Measurements from ENCODE around the gene OPN1SW.

OPN1SW gene

DNA sequence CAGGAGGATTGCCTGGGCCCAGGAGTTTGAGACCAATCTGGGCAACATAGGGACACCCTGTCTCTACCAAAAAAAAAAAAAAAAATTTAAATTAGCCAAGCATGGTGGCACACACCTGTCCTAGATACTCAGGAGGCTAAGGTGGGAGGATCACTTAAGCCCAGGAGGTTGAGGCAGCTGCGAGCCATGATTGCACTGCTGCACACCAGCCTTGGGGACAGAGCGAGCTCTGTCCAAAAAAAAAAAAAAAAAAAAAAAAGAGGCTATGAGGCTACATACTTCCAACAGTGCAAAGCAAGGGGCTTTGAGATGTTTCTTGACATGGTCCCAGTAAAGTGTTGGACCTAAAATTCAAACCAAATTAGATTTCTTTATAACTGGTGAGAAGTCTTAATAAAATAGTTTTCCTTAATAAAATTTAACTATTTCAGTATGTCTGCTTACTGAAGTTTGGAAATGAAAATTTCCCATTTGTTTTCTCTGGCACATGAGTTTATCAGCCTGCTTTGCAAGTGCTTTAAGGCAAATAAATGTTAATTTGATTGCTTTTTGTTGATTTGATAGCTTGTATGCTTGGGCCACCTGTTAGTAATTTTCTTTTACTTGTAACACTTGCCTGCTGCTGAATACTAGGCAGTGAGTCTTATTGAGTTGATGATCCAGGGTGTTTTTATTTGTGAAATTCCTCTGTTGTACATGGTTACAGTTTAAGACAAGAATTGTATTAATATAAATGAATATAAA, 20.3 kb downstream of the OPN1SW start:
- ATAC-seq, result no peak
- Mint-ChIP-seq H3K36me3 (peaks cover 34% of the 10 kb centered on the region), H3K27me3 (no peaks in the 10 kb centered on the region), H3K9me3 (no peaks in the 10 kb centered on the region), H3K4me1 (no peaks in the 10 kb centered on the region), H3K4me3 (no peak overlapping the region), H3K27ac (no peak overlapping the region)

DNA sequence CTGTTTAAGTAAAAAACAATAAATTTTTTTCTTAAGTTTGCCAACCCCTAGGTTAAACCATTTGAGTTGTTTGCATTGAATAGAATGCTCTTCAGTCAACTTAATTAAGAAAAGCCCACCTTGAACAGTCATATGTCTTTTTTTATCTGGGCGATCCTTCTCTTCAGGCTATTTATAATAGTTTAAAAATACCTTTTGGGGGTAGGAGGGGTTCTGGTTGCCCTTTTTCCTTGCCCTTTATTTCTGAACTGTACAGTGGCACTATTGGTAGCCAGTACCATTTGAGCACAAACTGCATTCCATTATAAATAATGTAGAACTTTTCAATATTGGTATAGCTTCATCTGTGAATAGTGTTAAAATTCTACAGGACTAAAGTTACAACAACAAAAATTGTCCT, 23.3 kb downstream of the OPN1SW start:
- ATAC-seq, result no peak
- H3K4me3 Mint-ChIP-seq, result no peak overlapping the region
- no peaks in the 10 kb centered on the region for H3K9me3 Mint-ChIP-seq
- no peaks in the 10 kb centered on the region for H3K27me3 Mint-ChIP-seq
- peaks cover 5% of the 10 kb centered on the region for H3K4me1 Mint-ChIP-seq
- H3K36me3 Mint-ChIP-seq, result peaks cover 30% of the 10 kb centered on the region
- no peak overlapping the region for H3K27ac Mint-ChIP-seq

DNA sequence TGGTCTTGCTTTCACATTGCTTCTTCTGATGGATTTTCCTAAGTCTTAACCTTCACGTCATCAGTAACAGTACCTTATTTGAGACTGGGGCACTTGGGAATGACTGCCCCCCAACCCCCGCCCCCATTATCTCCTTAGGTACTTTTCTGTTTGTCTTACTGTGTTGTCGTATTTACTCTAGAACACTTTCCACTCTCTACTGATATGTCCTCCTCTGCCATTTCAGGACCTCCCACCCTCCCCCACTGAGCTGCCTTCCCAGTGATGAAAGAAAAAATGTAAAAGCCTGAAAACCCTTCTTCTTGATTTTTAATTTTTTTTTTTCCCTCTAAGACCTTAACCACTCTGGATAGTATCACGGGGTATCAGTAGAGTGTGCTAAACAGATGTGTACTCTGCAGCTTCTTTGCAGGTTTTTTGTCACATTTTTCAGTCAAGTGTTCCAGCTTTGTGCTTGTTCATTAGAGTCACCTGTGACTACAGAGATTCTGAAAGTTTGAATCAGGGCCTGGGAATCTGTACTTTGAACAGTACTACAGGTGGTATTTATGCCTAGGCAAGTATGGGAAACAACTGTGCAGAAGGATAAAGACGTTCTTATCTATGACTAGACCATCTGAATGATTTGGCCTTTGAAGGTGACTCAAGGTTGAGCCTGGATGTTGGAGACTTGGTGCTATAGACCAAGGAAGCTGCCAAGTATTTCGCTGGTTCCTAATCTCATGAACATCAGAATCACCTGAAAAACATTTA, 28.1 kb downstream of the OPN1SW start:
- Mint-ChIP-seq H3K36me3 (peaks cover 10% of the 10 kb centered on the region), H3K27me3 (no peaks in the 10 kb centered on the region), H3K9me3 (no peaks in the 10 kb centered on the region), H3K4me1 (peaks cover 23% of the 10 kb centered on the region), H3K4me3 (no peak overlapping the region), H3K27ac (no peak overlapping the region)
- ATAC-seq, result no peak

DNA sequence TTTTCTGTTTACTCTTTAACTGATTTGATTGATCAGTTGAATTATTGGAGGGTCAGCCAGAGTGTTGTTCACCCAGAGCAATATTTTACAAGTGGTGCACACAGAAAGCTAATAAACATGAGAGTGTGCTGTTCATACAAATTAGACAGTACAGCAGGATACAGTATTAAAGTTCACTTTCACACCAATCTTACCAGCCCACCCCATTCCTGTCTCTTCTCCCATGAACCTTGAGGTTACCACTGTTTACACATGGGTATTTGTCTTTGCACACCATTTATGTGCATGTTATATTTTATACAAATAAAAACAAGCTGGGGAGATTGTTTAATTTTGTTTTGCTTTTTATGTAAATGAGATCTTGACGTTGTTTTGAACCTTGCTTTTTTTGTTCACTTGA, 29.9 kb downstream of the OPN1SW start:
- H3K36me3 Mint-ChIP-seq, result peaks cover 10% of the 10 kb centered on the region
- no peaks in the 10 kb centered on the region for H3K27me3 Mint-ChIP-seq
- peaks cover 38% of the 10 kb centered on the region for H3K4me1 Mint-ChIP-seq
- no peak overlapping the region for H3K4me3 Mint-ChIP-seq
- H3K27ac Mint-ChIP-seq, result no peak overlapping the region
- no peak for ATAC-seq
- H3K9me3 Mint-ChIP-seq, result no peaks in the 10 kb centered on the region

DNA sequence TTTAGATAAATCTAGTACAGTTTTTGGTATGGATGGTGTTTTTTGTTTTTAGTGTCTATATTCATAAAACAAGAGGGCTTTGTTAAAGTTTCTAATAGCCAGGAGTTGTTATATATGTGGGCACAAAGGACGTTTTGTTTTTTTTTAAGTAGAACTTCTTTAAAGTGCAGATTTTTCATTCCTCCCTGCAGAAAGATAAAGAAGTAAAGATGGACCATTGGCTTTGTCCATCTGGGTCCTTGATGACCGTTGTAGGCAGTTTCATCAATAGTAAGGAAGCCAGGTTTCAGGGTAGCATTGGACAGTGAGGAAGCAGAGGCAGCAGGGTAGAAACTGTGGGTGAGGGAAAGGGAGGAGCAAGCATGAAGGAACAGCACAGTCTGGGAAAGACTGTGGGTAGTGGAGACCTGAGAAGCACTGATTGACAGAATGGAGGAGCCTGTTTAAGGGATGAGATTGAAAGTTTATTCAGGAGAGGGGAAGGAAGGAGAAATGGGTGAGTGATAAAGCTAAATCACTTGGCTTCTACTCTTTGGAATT, 31.2 kb downstream of the OPN1SW start:
- H3K4me3 Mint-ChIP-seq, result no peak overlapping the region
- ATAC-seq, result no peak
- no peaks in the 10 kb centered on the region for H3K9me3 Mint-ChIP-seq
- peaks cover 10% of the 10 kb centered on the region for H3K36me3 Mint-ChIP-seq
- no peak overlapping the region for H3K27ac Mint-ChIP-seq
- peaks cover 48% of the 10 kb centered on the region for H3K4me1 Mint-ChIP-seq
- H3K27me3 Mint-ChIP-seq, result no peaks in the 10 kb centered on the region

DNA sequence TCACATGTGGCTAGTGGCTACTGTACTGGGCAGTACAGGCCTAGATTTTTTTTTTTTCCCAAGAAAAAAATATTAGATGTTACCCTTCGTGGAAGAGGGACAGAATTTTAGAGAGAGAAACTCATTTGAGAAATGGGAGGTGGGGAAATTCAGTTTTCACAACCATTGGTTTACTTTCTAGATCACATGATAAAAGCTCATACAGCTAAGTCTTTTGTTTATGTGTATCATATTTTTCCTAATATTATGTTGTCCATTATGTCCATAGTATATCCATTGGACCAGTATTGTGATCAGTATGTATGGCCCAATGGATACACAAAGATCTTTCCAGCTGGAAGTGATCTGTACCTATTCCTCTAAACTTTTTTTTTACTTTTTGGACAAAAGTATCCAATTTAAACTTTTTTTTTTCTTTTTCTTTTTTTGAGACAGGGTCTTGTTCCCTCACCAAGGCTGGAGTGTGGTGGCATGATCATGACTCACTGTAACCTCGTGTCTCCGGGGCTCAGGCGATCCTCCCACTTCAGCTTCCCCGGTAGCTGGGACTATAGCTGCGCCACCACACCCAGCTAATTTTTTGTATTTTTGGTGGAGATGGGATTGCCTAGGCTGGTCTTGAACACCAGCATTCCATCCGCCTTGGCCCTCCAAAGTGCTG, 32.4 kb downstream of the OPN1SW start:
- H3K36me3 Mint-ChIP-seq, result peaks cover 10% of the 10 kb centered on the region
- ATAC-seq, result no peak
- H3K4me3 Mint-ChIP-seq, result no peak overlapping the region
- H3K27me3 Mint-ChIP-seq, result no peaks in the 10 kb centered on the region
- H3K27ac Mint-ChIP-seq, result no peak overlapping the region
- H3K4me1 Mint-ChIP-seq, result peaks cover 54% of the 10 kb centered on the region
- H3K9me3 Mint-ChIP-seq, result no peaks in the 10 kb centered on the region

DNA sequence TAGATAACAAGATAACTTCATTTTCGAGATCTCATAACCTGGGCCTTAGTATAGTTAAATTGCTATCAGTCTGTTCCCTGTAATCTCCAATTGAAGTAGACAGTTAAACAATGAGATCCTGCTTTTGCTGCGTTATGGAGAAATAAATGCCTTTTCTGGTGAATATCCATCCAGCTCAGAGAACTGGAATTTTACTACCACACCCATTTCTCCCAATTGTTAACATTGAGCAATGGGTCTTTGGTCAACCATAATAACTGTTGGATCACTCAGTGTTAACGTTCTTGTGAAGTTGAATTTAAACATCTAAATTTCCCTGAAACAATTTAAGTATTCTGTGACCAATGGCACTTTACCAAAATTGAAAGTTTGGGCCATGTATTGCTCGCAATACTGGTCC, 33.4 kb downstream of the OPN1SW start:
- ATAC-seq, result no peak
- H3K4me1 Mint-ChIP-seq, result peaks cover 53% of the 10 kb centered on the region
- peaks cover 4% of the 10 kb centered on the region for H3K36me3 Mint-ChIP-seq
- H3K27ac Mint-ChIP-seq, result no peak overlapping the region
- H3K4me3 Mint-ChIP-seq, result no peak overlapping the region
- no peaks in the 10 kb centered on the region for H3K9me3 Mint-ChIP-seq
- no peaks in the 10 kb centered on the region for H3K27me3 Mint-ChIP-seq

DNA sequence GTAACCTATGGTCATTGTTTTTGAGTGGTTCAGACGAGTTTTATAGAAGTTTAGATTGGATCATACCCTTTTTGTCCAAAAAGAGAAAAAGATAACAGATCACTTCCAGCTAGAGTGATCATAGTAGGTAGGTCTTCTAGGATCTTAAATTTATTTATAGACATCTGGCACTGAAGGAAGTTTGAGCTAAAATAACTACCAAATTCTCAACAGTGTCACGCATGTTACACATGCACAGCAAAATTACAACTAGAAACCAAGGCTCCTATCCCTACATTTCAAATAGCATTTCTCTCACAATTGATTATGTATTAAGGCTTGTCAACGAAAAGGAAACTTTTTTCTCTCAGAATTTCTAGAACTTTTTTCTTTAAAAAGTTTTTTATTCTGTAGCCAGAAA, 34.1 kb downstream of the OPN1SW start:
- no peaks in the 10 kb centered on the region for H3K9me3 Mint-ChIP-seq
- H3K4me3 Mint-ChIP-seq, result no peak overlapping the region
- no peak overlapping the region for H3K27ac Mint-ChIP-seq
- H3K4me1 Mint-ChIP-seq, result peaks cover 50% of the 10 kb centered on the region
- no peaks in the 10 kb centered on the region for H3K36me3 Mint-ChIP-seq
- H3K27me3 Mint-ChIP-seq, result no peaks in the 10 kb centered on the region
- ATAC-seq, result no peak

DNA sequence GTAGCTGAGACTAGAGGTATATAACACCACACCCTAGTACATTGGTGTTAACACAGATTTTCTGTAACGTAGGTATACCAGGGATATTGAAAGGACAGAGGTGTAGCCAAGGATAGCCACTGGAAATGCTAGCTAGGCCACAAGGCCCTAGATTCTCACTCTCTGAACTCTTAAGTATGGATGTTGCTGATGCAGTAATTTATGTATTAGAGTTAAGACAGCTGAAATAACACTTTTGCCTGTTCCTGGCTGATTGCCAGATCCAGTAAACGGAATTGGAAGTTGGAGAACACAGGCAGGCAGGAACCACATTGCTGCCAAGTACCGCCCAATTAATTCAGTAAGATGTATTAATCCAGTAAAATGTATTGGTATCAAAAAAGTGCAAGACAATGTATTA, 34.6 kb downstream of the OPN1SW start:
- Mint-ChIP-seq H3K36me3 (no peaks in the 10 kb centered on the region), H3K9me3 (no peaks in the 10 kb centered on the region), H3K4me3 (no peak overlapping the region), H3K27ac (no peak overlapping the region), H3K27me3 (no peaks in the 10 kb centered on the region), H3K4me1 (peaks cover 50% of the 10 kb centered on the region)
- ATAC-seq, result no peak

DNA sequence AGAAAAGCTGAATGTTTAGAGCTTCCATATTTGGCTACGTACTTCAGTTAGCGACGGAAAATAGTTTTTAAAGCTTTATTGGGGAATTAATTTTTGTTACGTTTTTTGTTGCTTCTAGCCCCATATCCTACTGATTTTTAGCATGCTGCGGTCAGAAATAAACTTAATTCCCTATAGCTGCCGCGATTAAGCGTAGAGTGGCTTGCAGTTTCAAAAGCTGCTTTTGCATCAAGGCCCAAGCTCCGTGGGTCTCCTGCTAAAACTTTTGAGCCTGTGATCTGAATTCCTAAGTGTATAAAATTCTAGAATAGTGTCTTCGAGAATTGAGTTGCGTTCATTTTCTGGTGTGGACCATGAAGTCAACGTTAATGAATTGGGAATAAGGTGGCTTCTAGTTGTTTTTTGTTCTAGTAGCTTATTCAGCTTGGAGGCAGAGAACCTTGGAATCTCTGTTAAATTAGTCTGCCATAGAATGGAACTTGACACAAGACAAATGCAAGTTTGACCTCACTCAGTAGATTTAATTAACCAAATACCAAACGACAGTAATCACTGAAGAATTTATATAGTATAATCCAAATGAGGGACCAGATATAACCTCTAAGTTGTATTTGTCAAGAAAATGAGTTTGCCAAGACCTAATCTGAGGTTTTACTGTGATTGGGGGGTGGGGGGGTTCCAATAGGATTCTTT, 35.5 kb downstream of the OPN1SW start:
- H3K4me1 Mint-ChIP-seq, result peaks cover 50% of the 10 kb centered on the region
- H3K27ac Mint-ChIP-seq, result peak overlapping the region; percentile 92
- no peaks in the 10 kb centered on the region for H3K9me3 Mint-ChIP-seq
- H3K4me3 Mint-ChIP-seq, result peak overlapping the region; percentile 91
- H3K27me3 Mint-ChIP-seq, result no peaks in the 10 kb centered on the region
- no peak for ATAC-seq
- no peaks in the 10 kb centered on the region for H3K36me3 Mint-ChIP-seq

DNA sequence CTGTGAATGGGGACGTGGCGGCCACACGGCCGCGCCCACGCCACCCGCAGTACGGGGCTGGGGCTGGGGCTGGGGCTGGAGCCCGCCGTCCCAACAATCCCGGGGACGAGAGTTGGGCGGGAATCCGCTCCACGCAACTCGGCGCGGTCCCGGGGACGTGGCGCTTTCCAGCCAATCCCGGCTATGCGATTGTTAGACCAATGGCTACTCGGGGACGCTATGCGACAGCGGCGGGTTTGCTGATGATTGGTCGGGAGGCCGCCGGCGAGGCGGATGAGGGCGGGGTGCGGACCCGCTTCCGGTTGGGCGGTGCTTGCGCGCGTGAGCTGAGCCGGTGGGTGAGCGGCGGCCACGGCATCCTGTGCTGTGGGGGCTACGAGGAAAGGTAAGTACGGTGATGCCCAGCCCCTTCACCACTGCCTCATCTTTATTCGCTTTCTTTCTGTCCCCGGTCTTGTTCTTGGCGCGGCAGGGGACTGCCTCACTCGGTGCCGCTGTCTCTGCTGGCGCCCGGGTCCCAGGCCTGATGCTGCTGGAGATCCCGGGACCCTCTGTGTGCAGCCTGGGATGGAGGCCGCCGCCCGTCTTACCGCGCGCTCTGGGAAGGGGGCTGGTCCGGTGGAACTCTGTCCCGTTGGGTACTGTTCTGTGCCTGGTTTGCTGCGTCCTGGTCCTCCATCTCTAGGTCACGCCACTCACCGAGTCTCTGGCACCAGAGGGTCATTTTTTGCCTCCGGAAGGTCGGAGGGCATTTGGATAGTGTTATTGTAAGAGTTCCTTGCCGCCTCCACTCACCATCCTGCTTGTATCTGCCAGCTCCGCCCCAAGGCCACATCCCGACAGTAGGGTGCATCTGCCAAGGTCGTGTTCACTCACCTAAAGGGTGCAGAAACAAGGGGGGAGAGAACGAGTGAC, 36.3 kb downstream of the OPN1SW start, which contains the start of gene CALU:
TSS of gene CALU (plus strand) at position 312 of the 915 bp plus-strand sequence. CDS start 9,225 bp downstream, outside the sequence.
- no peaks in the 10 kb centered on the region for H3K9me3 Mint-ChIP-seq
- no peaks in the 10 kb centered on the region for H3K27me3 Mint-ChIP-seq
- H3K36me3 Mint-ChIP-seq, result no peaks in the 10 kb centered on the region
- H3K4me3 Mint-ChIP-seq, result peak within 1 kb of the TSS; percentile 91
- ATAC-seq, result peak; percentile 99
- H3K27ac Mint-ChIP-seq, result peak within 1 kb of the TSS; percentile 92
- peaks cover 44% of the 10 kb centered on the region for H3K4me1 Mint-ChIP-seq

DNA sequence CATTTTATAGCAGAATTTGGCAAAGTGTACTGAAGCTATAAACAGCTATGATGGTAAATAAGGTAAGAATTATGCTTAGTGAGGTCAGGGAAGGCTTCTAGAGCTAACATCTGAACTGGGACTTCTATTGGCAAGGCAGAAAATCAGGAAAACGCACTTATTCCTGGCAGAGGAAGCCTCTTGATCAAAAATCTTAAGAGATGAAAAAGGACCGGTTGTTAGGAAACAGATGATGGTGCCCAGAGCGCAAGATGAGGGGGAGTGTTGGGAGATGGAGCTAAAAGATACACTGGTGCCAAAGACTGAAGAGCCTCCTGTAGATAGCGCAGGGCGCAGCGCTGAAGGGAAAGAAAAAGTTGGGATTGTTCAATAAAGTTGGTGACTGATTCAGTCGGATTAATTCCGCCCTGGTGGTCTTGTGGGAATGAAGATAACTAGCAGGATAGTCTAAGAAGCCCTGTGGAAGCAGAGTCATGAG, 37.0 kb downstream of the OPN1SW start:
- no peaks in the 10 kb centered on the region for H3K27me3 Mint-ChIP-seq
- H3K36me3 Mint-ChIP-seq, result no peaks in the 10 kb centered on the region
- H3K9me3 Mint-ChIP-seq, result no peaks in the 10 kb centered on the region
- H3K4me3 Mint-ChIP-seq, result peak overlapping the region; percentile 91
- peak overlapping the region; percentile 92 for H3K27ac Mint-ChIP-seq
- peak; percentile 28 for ATAC-seq
- peaks cover 40% of the 10 kb centered on the region for H3K4me1 Mint-ChIP-seq

DNA sequence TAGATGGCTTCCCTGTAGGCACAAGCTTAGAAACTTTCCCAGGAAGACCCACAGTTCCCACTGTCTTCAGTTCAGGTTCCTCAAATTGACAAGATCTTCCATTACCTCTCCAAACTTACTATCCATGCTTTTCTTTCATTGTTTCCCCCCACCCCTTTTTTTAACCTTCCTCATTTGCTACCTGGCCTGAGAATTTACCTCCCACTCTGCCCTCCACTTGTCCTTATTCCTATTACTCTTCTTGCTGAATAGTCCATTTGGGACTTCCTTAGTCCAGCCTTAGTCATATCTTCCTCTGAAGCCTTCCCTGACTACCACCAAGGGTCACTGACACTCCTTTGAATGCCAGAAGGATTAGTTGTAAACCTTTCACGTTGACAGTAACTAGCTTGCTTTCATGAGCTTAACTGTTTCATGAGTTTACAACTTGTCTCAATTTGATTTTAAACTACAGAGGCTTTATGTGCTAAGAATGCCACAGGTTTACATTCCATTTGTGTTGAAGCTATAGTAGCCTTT, 37.7 kb downstream of the OPN1SW start:
- Mint-ChIP-seq H3K27me3 (no peaks in the 10 kb centered on the region), H3K4me1 (peaks cover 36% of the 10 kb centered on the region), H3K36me3 (no peaks in the 10 kb centered on the region), H3K27ac (peak overlapping the region; percentile 92), H3K9me3 (no peaks in the 10 kb centered on the region), H3K4me3 (no peak overlapping the region)
- no peak for ATAC-seq

DNA sequence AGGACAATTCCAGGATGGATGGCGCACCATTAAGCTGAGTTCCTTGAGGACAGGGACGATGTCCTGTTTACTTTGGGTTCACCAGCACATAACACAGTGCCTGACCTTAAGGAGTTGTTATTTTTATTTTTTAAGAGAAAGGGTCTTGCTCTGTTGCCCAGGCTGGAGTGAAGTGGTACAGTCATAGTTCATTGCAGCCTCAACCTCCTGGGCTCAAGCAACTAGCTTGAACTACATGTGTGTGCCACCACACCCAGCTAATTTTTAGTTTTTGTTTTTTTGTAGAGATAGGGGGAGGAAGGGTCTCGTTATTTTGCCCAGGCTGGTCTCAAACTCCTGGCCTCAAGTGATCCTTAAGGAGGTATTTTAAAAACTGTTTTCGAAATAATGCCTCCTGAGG, 38.2 kb downstream of the OPN1SW start:
- Mint-ChIP-seq H3K27ac (peak overlapping the region; percentile 92), H3K4me1 (peaks cover 35% of the 10 kb centered on the region), H3K9me3 (no peaks in the 10 kb centered on the region), H3K27me3 (no peaks in the 10 kb centered on the region), H3K36me3 (no peaks in the 10 kb centered on the region), H3K4me3 (no peak overlapping the region)
- ATAC-seq, result no peak
